GM12864 (cell line): ENCODE measurements around the gene TGM4.

Experiments used
- DNase-seq: peaks from one replicate; pipeline ENCODE4 v3.0.0-alpha.2; 2011; ENCODE audit warnings: low read depth
- H3K4me3 ChIP-seq: 2 replicates; pipeline ENCODE4 v1.5.1; 2011; ENCODE audit warnings: mild to moderate bottlenecking, low read depth, low read length, control low read depth
- TF ChIP-seq, protein P1 (sequence below): IDR thresholded peaks from 2 replicates; pipeline ENCODE4 v1.5.1; 2011; ENCODE audit warnings: low read depth, mild to moderate bottlenecking, moderate library complexity, low read length, control low read depth, inconsistent platforms; ENCODE audit errors: missing control alignments

Gene TGM4

DNA sequence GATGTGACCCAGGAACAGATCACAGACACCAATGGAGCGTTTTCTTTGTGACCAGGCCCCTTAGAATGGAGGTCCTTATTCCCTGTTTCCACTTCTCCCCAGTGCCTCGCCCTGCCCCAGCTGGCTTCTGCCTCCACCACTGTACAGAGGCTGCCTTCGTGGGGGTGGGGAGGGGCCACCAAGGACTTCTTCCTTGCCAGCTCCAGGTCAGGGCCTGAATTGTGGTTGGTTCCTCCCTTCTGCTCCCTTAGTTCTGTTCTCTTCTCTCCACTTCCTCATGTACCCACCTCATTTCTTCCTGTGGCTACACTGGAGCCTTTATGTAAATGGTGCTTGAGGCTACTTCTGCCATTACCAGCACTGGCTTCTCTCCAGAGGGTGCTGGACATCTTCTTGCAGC, 16.4 kb downstream of the TGM4 start:
- no peak overlapping the region for H3K4me3 ChIP-seq
- TF ChIP-seq, protein P1, sequence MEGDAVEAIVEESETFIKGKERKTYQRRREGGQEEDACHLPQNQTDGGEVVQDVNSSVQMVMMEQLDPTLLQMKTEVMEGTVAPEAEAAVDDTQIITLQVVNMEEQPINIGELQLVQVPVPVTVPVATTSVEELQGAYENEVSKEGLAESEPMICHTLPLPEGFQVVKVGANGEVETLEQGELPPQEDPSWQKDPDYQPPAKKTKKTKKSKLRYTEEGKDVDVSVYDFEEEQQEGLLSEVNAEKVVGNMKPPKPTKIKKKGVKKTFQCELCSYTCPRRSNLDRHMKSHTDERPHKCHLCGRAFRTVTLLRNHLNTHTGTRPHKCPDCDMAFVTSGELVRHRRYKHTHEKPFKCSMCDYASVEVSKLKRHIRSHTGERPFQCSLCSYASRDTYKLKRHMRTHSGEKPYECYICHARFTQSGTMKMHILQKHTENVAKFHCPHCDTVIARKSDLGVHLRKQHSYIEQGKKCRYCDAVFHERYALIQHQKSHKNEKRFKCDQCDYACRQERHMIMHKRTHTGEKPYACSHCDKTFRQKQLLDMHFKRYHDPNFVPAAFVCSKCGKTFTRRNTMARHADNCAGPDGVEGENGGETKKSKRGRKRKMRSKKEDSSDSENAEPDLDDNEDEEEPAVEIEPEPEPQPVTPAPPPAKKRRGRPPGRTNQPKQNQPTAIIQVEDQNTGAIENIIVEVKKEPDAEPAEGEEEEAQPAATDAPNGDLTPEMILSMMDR: no peak
- no peak for DNase-seq

DNA sequence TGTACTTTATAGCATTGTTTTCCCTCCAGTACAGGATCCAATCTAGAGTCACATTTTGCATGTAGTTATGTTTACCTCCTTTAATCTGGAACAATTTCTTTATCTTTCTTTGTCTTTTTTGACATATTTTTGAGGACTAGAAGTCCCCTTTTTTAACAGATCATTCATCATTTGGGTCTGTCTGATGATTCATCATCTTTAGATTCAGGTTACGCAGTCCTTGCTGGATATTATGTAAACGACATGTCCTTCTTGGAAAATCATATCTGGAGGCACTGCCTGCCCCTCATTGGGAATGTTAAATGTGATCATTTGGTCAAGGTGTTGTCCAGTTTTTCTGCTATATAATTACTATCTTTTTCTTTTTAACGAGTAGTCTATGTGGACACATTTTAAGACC, 18.3 kb downstream of the TGM4 start:
- no peak overlapping the region for H3K4me3 ChIP-seq
- TF ChIP-seq, protein P1: no peak
- no peak for DNase-seq

DNA sequence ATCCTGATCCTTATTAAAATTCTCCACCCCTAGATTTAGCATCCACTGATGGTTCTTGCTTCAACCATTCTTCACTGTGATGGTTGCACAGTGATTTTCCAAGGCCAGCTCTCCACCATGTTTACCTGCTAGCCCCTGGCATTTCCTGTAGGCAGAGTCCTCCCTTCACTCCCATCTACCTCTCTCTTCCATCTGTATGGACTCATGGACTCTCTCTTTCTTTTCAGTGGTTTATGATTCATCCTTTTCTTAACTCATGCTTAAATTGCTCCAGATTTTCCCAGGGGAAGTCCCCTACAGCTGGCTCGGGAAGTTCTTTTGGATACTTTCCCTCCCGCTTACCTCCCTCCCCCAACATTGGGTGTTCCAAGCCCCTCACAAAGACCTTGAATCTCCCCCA, 18.7 kb downstream of the TGM4 start:
- DNase-seq: no peak
- TF ChIP-seq, protein P1: no peak
- no peak overlapping the region for H3K4me3 ChIP-seq

DNA sequence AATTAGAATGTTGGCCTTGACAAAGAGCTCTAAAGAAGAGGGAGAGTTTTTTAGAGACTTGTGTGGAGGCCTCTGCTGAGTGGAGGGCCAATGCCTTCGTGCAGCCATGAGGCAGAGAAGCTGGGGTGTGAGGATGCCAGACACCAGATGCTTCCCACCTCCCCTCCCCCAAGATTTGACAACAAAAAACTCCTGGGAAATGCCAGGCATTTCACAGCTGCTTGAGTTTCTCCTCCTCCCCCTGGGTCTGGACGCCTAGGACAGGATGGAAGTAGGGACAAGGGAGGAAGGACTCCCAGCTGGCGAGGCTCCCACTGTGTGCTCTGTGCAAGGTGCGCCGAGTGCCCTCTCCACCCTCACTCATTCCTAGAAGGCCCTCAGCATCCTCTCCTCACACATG, 20.1 kb downstream of the TGM4 start:
- no peak overlapping the region for H3K4me3 ChIP-seq
- no peak for DNase-seq
- TF ChIP-seq, protein P1: no peak

DNA sequence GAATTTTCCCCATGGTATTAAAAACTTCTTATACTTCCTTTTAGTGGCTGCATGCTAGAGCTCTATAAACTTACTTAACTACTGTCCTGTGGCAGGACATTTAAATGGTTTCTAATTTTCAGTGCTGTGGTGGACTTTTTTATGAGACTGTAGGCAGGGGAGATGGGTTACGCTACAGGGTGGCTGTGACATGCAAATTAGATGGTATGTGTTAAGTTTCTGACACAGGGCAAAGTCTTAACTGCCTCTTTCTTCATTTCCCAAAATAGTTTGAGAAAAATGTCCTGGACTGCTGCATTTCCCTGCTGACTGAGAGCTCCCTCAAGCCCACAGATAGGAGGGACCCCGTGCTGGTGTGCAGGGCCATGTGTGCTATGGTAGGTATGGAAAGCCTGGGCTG, 22.0 kb downstream of the TGM4 start:
- DNase-seq: no peak
- H3K4me3 ChIP-seq: no peak overlapping the region
- TF ChIP-seq, protein P1: no peak

DNA sequence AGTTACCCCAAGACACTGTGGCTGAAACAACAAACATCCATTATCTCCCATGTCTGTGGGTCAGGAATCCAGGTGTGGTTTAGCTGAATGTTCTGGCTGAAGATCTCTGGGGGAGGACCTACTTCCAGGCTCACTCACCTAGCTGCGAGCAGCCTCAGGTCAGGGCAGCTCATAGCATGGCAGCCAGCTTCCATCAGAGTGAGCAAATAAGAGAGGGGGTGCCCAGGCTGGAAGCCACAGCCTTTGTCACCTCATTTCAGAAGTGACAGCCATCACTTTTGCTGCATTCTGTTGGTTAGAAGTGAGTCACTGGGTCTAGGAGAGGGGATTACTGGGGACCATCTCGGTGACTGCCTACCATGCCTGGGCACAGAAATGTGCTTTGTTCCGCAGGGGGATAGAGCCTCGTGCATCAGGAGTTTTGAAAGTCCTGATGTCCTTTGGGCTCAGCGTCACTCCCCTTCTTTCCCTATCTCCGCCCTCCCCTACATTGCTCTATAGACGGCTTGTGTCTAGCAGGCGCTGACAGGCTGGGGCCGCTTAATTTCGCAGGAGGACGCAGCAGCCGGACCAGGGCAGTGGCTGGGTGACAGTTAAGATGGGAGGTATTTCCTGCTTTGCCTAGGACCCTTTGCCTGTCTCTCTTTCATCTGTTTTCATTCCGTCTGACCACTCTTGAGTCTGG, 25.4 kb downstream of the TGM4 start:
- TF ChIP-seq, protein P1: no peak
- no peak for DNase-seq
- H3K4me3 ChIP-seq: no peak overlapping the region

DNA sequence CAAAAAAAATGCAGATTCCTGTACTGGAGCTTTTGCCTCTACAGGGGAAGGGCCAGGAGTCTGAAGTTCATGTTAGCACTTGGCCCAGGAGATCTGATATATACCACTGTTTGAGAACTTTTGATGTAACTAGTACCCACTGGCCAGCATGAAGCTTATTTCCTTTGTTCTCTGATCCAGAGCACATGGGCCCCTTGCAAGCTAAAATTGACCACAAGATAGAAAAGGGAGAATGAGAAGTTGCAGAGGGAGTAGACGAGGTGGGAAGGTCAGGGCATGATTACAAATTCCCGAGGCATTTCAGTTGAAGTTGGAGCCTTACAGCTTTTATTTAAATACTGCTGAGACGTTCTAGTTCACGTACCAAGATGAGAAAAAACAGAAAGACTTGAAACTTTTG, 28.2 kb downstream of the TGM4 start:
- no peak for DNase-seq

More for the DNA sequence above, 28.2 kb downstream of the TGM4 start:
- no peak overlapping the region for H3K4me3 ChIP-seq
- TF ChIP-seq, protein P1: no peak
